Panc1 (cell line): ENCODE data around the gene ONECUT2. TPM values are rescaled to one million over a fixed set of nuclear protein-coding genes. Genes with fewer than 3 reads are reported as not detected.
A peak's percentile ranks its signal among the peaks of the same experiment; 100 is the strongest.

ENCODE experiments used
- ATAC-seq: fragments of 200-7000 bp; cut with Tn5 transposase; 2 replicates; pipeline ENCODE4 v1.9.1; 2020; ENCODE audit warnings: mild to moderate bottlenecking, moderate library complexity
- BruUV-seq: library from RNA; stranded (reverse); fragments of 400-500 nt; replicated peaks from 2 replicates; lab custom pipeline; 2021; lab: Mats Ljungman, UMichigan
- CTCF ChIA-PET: fragments of 300-600 bp; sonication (Branson Sonifier 250); formaldehyde crosslinking; loops from one replicate; lab custom pipeline; 2022; ENCODE audit warnings: antibody characterized with exemption; lab: Charles Lee
- POLR2A ChIA-PET: fragments of 300-600 bp; sonication (Branson Sonifier 250); formaldehyde crosslinking; loops from one replicate; lab custom pipeline; 2022; ENCODE audit warnings: antibody characterized with exemption; lab: Charles Lee
- DNase-seq: peaks from one replicate; pipeline ENCODE4 v3.0.0-alpha.2; 2010; ENCODE audit warnings: low read depth, low spot score
- H3K27ac ChIP-seq: 2 replicates; pipeline ENCODE4 v1.5.1; 2011; ENCODE audit warnings: mild to moderate bottlenecking, low read length, inconsistent platforms
- H3K27me3 ChIP-seq: fragments of 200-500 bp; sonication (Bioruptor generic); 2 replicates; pipeline ENCODE4 v1.6.0; 2014; ENCODE audit warnings: low read length, inconsistent platforms; ENCODE audit not compliant: control insufficient read depth, insufficient read depth
- H3K36me3 ChIP-seq: fragments of 200-500 bp; sonication (Bioruptor generic); 2 replicates; pipeline ENCODE4 v1.5.1; 2014; ENCODE audit warnings: inconsistent platforms, mild to moderate bottlenecking, low read length, moderate library complexity; ENCODE audit not compliant: control insufficient read depth, insufficient read depth
- H3K4me1 ChIP-seq: 2 replicates; pipeline ENCODE4 v1.5.1; 2011; ENCODE audit warnings: inconsistent platforms, mild to moderate bottlenecking, low read length, moderate library complexity; ENCODE audit not compliant: control insufficient read depth, insufficient read depth
- H3K4me3 ChIP-seq, 2 experiments: 2 replicates each; pipeline ENCODE4 v1.5.1; 2011 to 2012; ENCODE audit warnings: low read depth in 2 of 2, low read length in 2 of 2, mild to moderate bottlenecking in 2 of 2, inconsistent platforms in 1 of 2, moderate library complexity in 1 of 2
- H3K9me3 ChIP-seq: fragments of 200-500 bp; sonication (Bioruptor generic); 2 replicates; pipeline ENCODE4 v1.5.1; 2014; ENCODE audit warnings: low read depth, mild to moderate bottlenecking, inconsistent platforms, low read length, moderate library complexity; ENCODE audit not compliant: control insufficient read depth, insufficient read depth
- CTCF ChIP-seq: fragments of 450-650 bp; IDR thresholded peaks from 2 replicates; pipeline ENCODE4 v1.5.1; 2017; ENCODE audit warnings: mild to moderate bottlenecking
- POLR2AphosphoS5 ChIP-seq: IDR thresholded peaks from 2 replicates; pipeline ENCODE4 v1.6.1; 2012; ENCODE audit warnings: mild to moderate bottlenecking, low read depth, low read length, moderate library complexity
- REST ChIP-seq, 2 experiments: IDR thresholded peaks; 2 replicates each; pipeline ENCODE4 v1.6.1; 2011 to 2012; ENCODE audit warnings: low read depth in 2 of 2, control low read depth in 1 of 2, low read length in 1 of 2, mild to moderate bottlenecking in 1 of 2, moderate library complexity in 1 of 2; ENCODE audit not compliant: insufficient read depth in 1 of 2
- SIN3A ChIP-seq: IDR thresholded peaks from 2 replicates; pipeline ENCODE4 v1.6.1; 2012; ENCODE audit warnings: low read depth, mild to moderate bottlenecking, low read length, moderate library complexity, borderline replicate concordance; ENCODE audit not compliant: insufficient read depth
- TCF7L2 ChIP-seq: IDR thresholded peaks from 2 replicates; pipeline ENCODE4 v1.6.1; 2011; ENCODE audit warnings: mild to moderate bottlenecking, low read depth, low read length, inconsistent platforms
- in situ Hi-C: cut with HindIII; loops from 2 replicates; pipeline ENCODE4 v1.10.0; 2016; ENCODE audit warnings: low sequenced_read_pairs, low pct_unique_long_range_greater_than_20kb
- intact Hi-C: fragments of 100-400 bp; cut with micrococcal nuclease; formaldehyde crosslinking; loops from one replicate; pipeline ENCODE4 v1.10.0; 2022; ENCODE audit not compliant: unreplicated experiment
- total RNA-seq: library from RNA; stranded (reverse); gene quantifications from one replicate; pipeline ENCODE4 v1.2.1, GENCODE V29; 2021; ENCODE audit not compliant: unreplicated experiment

Gene ONECUT2
- total RNA-seq, 1 experiment from 2014 or later: 0.59 TPM

GRCh38 chr18:57441071-57441794 is 6.1 kb downstream of the ONECUT2 start:
- intact Hi-C loops (no loop called here), in situ Hi-C loops (no loop called here)
- peak overlapping the region; percentile 20 to 41 for H3K4me3 ChIP-seq
- ChIA-PET POLR2A (no interaction called here), CTCF (no interaction called here)
- DNase-seq (no peak), ATAC-seq (peak; percentile 24; the same call in 1 of the 2 replicates)
- TF ChIP-seq POLR2AphosphoS5 (no peak), TCF7L2 (no peak), REST (IDR thresholded peaks at IDR 0.05; ENCODE audit: insufficient read depth in 1 of 2, low read depth in 2 of 2, low read length in 1 of 2) (no peak), CTCF (no peak), SIN3A (no peak)
- no peak overlapping the region for H3K27ac ChIP-seq
- H3K27me3 ChIP-seq: no peaks in the 10 kb centered on the region; the same call in 1 of the 2 replicates
- no peaks in the 10 kb centered on the region for H3K9me3 ChIP-seq
- no peaks in the 10 kb centered on the region for H3K4me1 ChIP-seq
- BruUV-seq: no TSS peak
- H3K36me3 ChIP-seq: no peaks in the 10 kb centered on the region

GRCh38 chr18:57443247-57443646 is 8.1 kb downstream of the ONECUT2 start:
- ChIA-PET CTCF (no interaction called here), POLR2A (no interaction called here)
- TF ChIP-seq CTCF: no peak
- no peak for TF ChIP-seq SIN3A
- no peak for TF ChIP-seq REST (IDR thresholded peaks at IDR 0.05; ENCODE audit: insufficient read depth in 1 of 2, low read depth in 2 of 2, low read length in 1 of 2)
- TF ChIP-seq TCF7L2: no peak
- TF ChIP-seq POLR2AphosphoS5: no peak
- ATAC-seq (no peak), DNase-seq (no peak)
- no peaks in the 10 kb centered on the region for H3K36me3 ChIP-seq
- no peaks in the 10 kb centered on the region for H3K9me3 ChIP-seq
- no TSS peak for BruUV-seq
- H3K27ac ChIP-seq: no peak overlapping the region
- H3K4me3 ChIP-seq: no peak overlapping the region
- no peaks in the 10 kb centered on the region for H3K27me3 ChIP-seq
- in situ Hi-C loops (no loop called here), intact Hi-C loops (no loop called here)
- no peaks in the 10 kb centered on the region for H3K4me1 ChIP-seq
